Neuronal stem cell (in vitro differentiated cells): ENCODE results near the gene ZNF749.

Experiments
- DNase-seq: peaks from one replicate; pipeline ENCODE4 v3.0.0-alpha.2; 2013; ENCODE audit warnings: low spot score
- H2AFZ ChIP-seq: one replicate; pipeline ENCODE4 v1.6.1; 2013; ENCODE audit warnings: mild to moderate bottlenecking, low read length, inconsistent platforms
- H2AK5ac ChIP-seq: 2 replicates; pipeline ENCODE4 v1.6.1; 2013; ENCODE audit warnings: low read depth, mild to moderate bottlenecking, inconsistent platforms, low read length, moderate library complexity, mixed read lengths
- H2BK120ac ChIP-seq: 2 replicates; pipeline ENCODE4 v1.6.1; 2013; ENCODE audit warnings: low read depth, mild to moderate bottlenecking, inconsistent platforms, low read length, moderate library complexity, mixed read lengths
- H2BK12ac ChIP-seq: one replicate; pipeline ENCODE4 v1.6.1; 2013; ENCODE audit warnings: low read length, inconsistent platforms
- H2BK15ac ChIP-seq: 2 replicates; pipeline ENCODE4 v1.6.1; 2013; ENCODE audit warnings: mild to moderate bottlenecking, low read length, inconsistent platforms, mixed read lengths
- H2BK5ac ChIP-seq: one replicate; pipeline ENCODE4 v1.6.1; 2013; ENCODE audit warnings: inconsistent platforms, mild to moderate bottlenecking, low read length, moderate library complexity
- H3K14ac ChIP-seq: one replicate; pipeline ENCODE4 v1.6.1; 2013; ENCODE audit warnings: low read length, inconsistent platforms
- H3K18ac ChIP-seq: 2 replicates; pipeline ENCODE4 v1.6.1; 2013; ENCODE audit warnings: low read length, inconsistent platforms
- H3K23ac ChIP-seq: 2 replicates; pipeline ENCODE4 v1.6.1; 2013; ENCODE audit warnings: low read depth, mild to moderate bottlenecking, mixed read lengths, low read length, inconsistent platforms; ENCODE audit not compliant: poor library complexity
- H3K27ac ChIP-seq: replicated peaks from 3 replicates; pipeline ENCODE4 v1.5.1; 2013; ENCODE audit warnings: low read length, inconsistent platforms
- H3K27me3 ChIP-seq, 3 experiments: 2 replicates each; pipeline ENCODE4 v1.6.1; 2013; ENCODE audit warnings: low read length in 3 of 3, mild to moderate bottlenecking in 2 of 3, inconsistent platforms in 1 of 3, low read depth in 1 of 3, mixed read lengths in 1 of 3, moderate library complexity in 1 of 3; ENCODE audit not compliant: control insufficient read depth in 3 of 3, insufficient read depth in 3 of 3
- H3K36me3 ChIP-seq, 2 donors: replicated peaks in 1 of 2; 2 replicates each; pipeline ENCODE4 v1.6.1; 2013; ENCODE audit warnings: low read length in 2 of 2; ENCODE audit not compliant: control insufficient read depth in 2 of 2, insufficient read depth in 2 of 2
- H3K4ac ChIP-seq: 2 replicates; pipeline ENCODE4 v1.6.1; 2013; ENCODE audit warnings: inconsistent platforms, mild to moderate bottlenecking, low read length, moderate library complexity
- H3K4me1 ChIP-seq, 2 donors: 1 replicate in 1 of 2; 2 replicates in 1 of 2; pipeline ENCODE4 v1.6.1; 2013; ENCODE audit warnings: low read length in 2 of 2, low read depth in 1 of 2; ENCODE audit not compliant: control insufficient read depth in 2 of 2, insufficient read depth in 1 of 2
- H3K4me2 ChIP-seq: one replicate; pipeline ENCODE4 v1.6.1; 2013; ENCODE audit warnings: mild to moderate bottlenecking, low read length, inconsistent platforms; ENCODE audit not compliant: insufficient read depth, poor library complexity, severe bottlenecking
- H3K4me3 ChIP-seq, 2 donors: 2 replicates each; pipeline ENCODE4 v1.5.1; 2013; ENCODE audit warnings: low read length in 2 of 2, mild to moderate bottlenecking in 2 of 2, inconsistent platforms in 1 of 2, moderate library complexity in 1 of 2
- H3K79me1 ChIP-seq: one replicate; pipeline ENCODE4 v1.6.1; 2013; ENCODE audit warnings: low read depth, mild to moderate bottlenecking, inconsistent platforms, low read length, moderate library complexity
- H3K9ac ChIP-seq: one replicate; pipeline ENCODE4 v1.6.1; 2013; ENCODE audit warnings: mild to moderate bottlenecking, low read depth, low read length, inconsistent platforms; ENCODE audit not compliant: poor library complexity
- H3K9me3 ChIP-seq, 2 donors: replicated peaks in 1 of 2; 2 replicates each; pipeline versions ENCODE3 to v1.6.1; 2013; ENCODE audit warnings: low read length in 2 of 2, mild to moderate bottlenecking in 2 of 2, inconsistent platforms in 1 of 2, low read depth in 1 of 2, mixed read lengths in 1 of 2, moderate library complexity in 1 of 2; ENCODE audit not compliant: control insufficient read depth in 2 of 2, insufficient read depth in 1 of 2
- H4K8ac ChIP-seq: one replicate; pipeline ENCODE4 v1.6.1; 2013; ENCODE audit warnings: low read depth, mild to moderate bottlenecking, inconsistent platforms, low read length, moderate library complexity
- H4K91ac ChIP-seq: one replicate; pipeline ENCODE4 v1.6.1; 2013; ENCODE audit warnings: low read length, low read depth, mild to moderate bottlenecking, inconsistent platforms; ENCODE audit not compliant: poor library complexity
- WGBS, 2 donors: extraction: QIAGEN DNeasy Blood & Tissue Kit; methylation state at CpG; one replicate each; pipeline ENCODE4 v1.1.7; 2013; ENCODE audit warnings: missing lambda C conversion rate in 2 of 2, mixed read lengths in 1 of 2; ENCODE audit not compliant: insufficient read length in 2 of 2, insufficient replicate concordance in 1 of 2; ENCODE audit errors: extremely low coverage in 2 of 2; 5-methylcytosine and 5-hydroxymethylcytosine counted together

Gene ZNF749

DNA sequence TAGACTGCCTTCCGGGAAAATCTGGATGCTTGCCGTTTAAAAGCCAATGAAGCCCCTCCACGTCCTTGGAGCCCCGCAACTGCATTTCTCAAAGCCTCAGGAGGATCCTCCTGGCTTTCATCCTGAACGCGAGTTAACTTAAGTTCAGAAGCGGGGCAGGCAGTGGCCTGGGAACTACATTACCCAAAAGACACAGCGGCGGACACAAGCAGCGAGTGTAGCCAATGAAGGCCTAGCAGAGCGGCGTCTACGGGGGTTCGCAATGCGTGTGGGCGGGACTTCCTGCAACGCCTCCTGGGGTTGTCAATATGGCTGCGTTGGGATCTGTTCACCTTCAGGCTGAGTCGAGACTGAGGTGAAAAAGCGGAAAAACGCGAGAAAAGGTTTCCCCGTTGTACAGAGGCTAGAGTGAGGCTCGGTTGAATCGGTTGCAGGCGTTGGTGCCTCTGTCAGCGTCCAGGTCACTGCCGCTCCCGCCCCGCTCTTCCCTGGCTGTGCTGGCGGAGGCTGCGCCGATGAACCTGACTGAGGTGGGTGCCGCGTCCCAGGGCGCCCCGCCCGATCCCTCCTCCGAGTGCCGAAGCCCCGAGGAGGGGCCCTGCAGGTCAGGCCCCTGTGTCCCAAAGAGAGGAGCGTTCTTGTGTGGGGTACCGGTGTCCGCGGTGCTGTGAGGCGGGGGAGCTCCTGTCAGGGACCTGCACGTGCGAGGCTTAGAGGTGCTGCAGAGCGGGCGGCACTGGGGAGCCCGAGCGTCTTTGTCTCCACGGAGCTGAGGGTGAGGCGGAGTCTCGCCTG is 24.1 kb upstream of the ZNF749 start, which contains the start of gene ZNF17:
TSS of gene ZNF17 (plus strand) at position 285 of the 795 bp plus-strand sequence. CDS start 2,455 bp downstream, outside the sequence.
- Histone ChIP-seq H2AFZ (peak within 1 kb of the TSS; percentile 90), H3K9ac (peak within 1 kb of the TSS; percentile 96), H2BK120ac (no peak within 1 kb of the TSS), H2AK5ac (no peak within 1 kb of the TSS), H3K36me3 (peaks cover 0 to 20% of the 10 kb centered on the region in 2 donors), H3K14ac (no peak within 1 kb of the TSS), H3K4me3 (peak within 1 kb of the TSS; percentile 83 to 92), H3K9me3 (no peaks in the 10 kb centered on the region), H3K18ac (peak within 1 kb of the TSS; percentile 44), H3K4me1 (peaks cover 5 to 7% of the 10 kb centered on the region in 2 donors), H3K4me2 (peak within 1 kb of the TSS; percentile 96), H3K79me1 (peaks cover 4% of the 10 kb centered on the region), H2BK12ac (no peak within 1 kb of the TSS), H3K27me3 (no peaks in the 10 kb centered on the region), H4K91ac (no peak within 1 kb of the TSS), H3K4ac (no peak within 1 kb of the TSS), H2BK15ac (no peak within 1 kb of the TSS), H2BK5ac (no peak within 1 kb of the TSS), H4K8ac (no peak within 1 kb of the TSS), H3K27ac (no peak within 1 kb of the TSS), H3K23ac (no peak within 1 kb of the TSS)
- no CpG with 5 or more reads among the region's 55 CpGs for WGBS, 2 donors
- peak; percentile 90 for DNase-seq

DNA sequence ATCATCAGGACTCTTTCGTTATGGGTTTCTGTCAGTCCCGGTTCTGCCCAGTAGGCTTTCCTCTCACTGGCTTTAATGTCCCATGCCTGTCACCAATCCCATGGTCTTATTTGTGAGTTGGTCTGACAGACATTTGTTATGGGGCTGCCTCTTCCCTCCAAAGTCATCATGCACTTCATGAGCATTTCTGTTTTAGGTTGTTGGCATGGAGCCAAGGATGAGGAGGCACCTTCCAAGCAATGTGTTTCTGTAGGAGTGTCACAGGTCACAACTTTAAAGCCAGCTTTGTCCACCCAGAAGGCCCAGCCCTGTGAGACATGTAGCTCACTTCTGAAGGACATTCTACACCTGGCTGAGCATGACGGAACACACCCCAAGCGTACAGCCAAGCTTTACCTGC is 15.7 kb upstream of the ZNF749 start:
- no peak overlapping the region for H2BK15ac ChIP-seq
- H3K36me3 ChIP-seq = peaks cover 25 to 70% of the 10 kb centered on the region in 2 donors
- H3K14ac ChIP-seq = no peak overlapping the region
- no peak overlapping the region for H3K4me3 ChIP-seq
- H3K23ac ChIP-seq = no peak overlapping the region
- H2BK12ac ChIP-seq = no peak overlapping the region
- no peak for DNase-seq
- no peak overlapping the region for H3K4ac ChIP-seq
- no peak overlapping the region for H2BK120ac ChIP-seq
- H2AFZ ChIP-seq = no peak overlapping the region
- no peak overlapping the region for H2AK5ac ChIP-seq
- WGBS, 2 donors = no CpG with 5 or more reads among the region's 4 CpGs
- H4K91ac ChIP-seq = no peak overlapping the region
- no peaks in the 10 kb centered on the region for H3K27me3 ChIP-seq
- no peaks in the 10 kb centered on the region for H3K4me1 ChIP-seq
- H3K27ac ChIP-seq = no peak overlapping the region
- no peaks in the 10 kb centered on the region for H3K79me1 ChIP-seq
- H3K4me2 ChIP-seq = no peak overlapping the region
- peaks cover 3 to 27% of the 10 kb centered on the region in 2 donors for H3K9me3 ChIP-seq
- no peak overlapping the region for H4K8ac ChIP-seq
- H2BK5ac ChIP-seq = no peak overlapping the region
- no peak overlapping the region for H3K18ac ChIP-seq
- no peak overlapping the region for H3K9ac ChIP-seq

DNA sequence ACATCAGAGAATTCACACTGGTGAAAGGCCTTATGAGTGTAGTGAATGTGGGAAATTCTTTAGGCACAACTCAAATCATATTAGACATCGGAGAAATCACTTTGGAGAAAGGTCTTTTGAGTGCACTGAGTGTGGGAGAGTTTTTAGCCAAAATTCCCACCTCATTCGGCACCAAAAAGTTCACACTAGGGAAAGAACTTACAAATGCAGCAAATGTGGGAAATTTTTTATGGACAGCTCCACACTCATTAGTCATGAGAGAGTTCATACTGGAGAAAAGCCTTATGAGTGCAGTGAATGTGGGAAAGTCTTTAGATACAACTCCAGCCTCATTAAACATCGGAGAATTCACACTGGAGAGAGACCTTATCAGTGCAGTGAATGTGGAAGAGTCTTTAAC is 14.1 kb upstream of the ZNF749 start:
- Histone ChIP-seq H3K14ac (no peak overlapping the region), H2BK15ac (no peak overlapping the region), H3K79me1 (no peaks in the 10 kb centered on the region), H3K4me1 (no peaks in the 10 kb centered on the region), H2AFZ (no peak overlapping the region), H2BK5ac (no peak overlapping the region), H3K9me3 (peaks cover 3 to 27% of the 10 kb centered on the region in 2 donors), H2BK12ac (no peak overlapping the region), H4K8ac (no peak overlapping the region), H3K4ac (no peak overlapping the region), H3K18ac (no peak overlapping the region), H3K4me2 (no peak overlapping the region), H4K91ac (no peak overlapping the region), H3K9ac (no peak overlapping the region), H3K27ac (no peak overlapping the region), H2AK5ac (no peak overlapping the region), H3K4me3 (no peak overlapping the region), H3K36me3 (peaks cover 25 to 59% of the 10 kb centered on the region in 2 donors), H3K27me3 (no peaks in the 10 kb centered on the region), H3K23ac (no peak overlapping the region), H2BK120ac (no peak overlapping the region)
- WGBS, 2 donors = no CpG with 5 or more reads among the region's 3 CpGs
- DNase-seq = no peak

DNA sequence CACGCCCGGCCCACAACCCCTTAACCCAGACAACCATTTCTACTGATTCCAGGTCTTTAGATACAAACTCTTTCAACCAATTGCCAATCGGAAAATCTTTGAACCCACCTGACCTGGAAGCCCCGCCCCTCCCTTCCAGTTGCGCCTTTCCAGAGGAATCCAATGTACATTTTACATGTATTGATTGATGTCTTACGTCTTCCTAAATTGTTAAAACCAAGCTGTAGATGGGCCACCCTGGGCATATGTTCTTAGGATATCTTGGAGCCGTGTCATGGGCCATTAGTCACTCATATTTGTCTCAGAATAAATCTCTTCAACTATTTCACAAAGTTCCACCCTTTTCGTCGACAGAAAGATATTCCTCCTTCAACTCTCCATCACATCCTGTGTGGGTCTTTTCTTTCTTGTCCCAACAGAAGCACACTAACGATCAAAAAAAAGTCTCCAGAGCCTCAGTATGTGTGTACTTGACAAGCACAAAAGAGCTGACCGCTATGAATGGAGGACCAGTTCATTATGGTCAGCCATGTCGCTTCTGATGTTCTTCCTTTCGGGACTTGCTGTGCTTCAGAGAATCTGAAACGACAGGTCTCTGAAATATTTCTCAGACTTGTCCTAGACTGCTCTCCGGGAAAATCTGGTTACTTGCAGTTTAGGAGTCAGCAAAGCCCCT is 601 bp upstream of the ZNF749 start:
- peak overlapping the region; percentile 43 for H3K27ac ChIP-seq
- H3K79me1 ChIP-seq = no peaks in the 10 kb centered on the region
- H2BK5ac ChIP-seq = no peak overlapping the region
- no peak overlapping the region for H3K4ac ChIP-seq
- no peak overlapping the region for H2AK5ac ChIP-seq
- peak overlapping the region; percentile 62 for H3K4me2 ChIP-seq
- no peak for DNase-seq
- peaks cover 0 to 6% of the 10 kb centered on the region in 2 donors for H3K4me1 ChIP-seq
- no peak overlapping the region for H4K8ac ChIP-seq
- peak overlapping the region; percentile 81 to 92 for H3K4me3 ChIP-seq
- H4K91ac ChIP-seq = no peak overlapping the region
- no peak overlapping the region for H3K23ac ChIP-seq
- peak overlapping the region; percentile 95 for H2AFZ ChIP-seq
- no peak overlapping the region for H2BK12ac ChIP-seq
- peaks cover 0 to 27% of the 10 kb centered on the region in 2 donors for H3K9me3 ChIP-seq
- H3K9ac ChIP-seq = no peak overlapping the region
- no peaks in the 10 kb centered on the region for H3K27me3 ChIP-seq
- H3K36me3 ChIP-seq = peaks cover 6 to 40% of the 10 kb centered on the region in 2 donors
- H3K18ac ChIP-seq = no peak overlapping the region
- no peak overlapping the region for H3K14ac ChIP-seq
- no CpG with 5 or more reads among the region's 15 CpGs for WGBS, 2 donors
- no peak overlapping the region for H2BK120ac ChIP-seq
- no peak overlapping the region for H2BK15ac ChIP-seq
